Neuron (in vitro differentiated cells): ENCODE data around the gene DCLK2.

Source experiments
- H2AFZ ChIP-seq: one replicate; pipeline ENCODE4 v1.6.1; 2013; ENCODE audit warnings: low read depth, mild to moderate bottlenecking, inconsistent platforms, low read length, moderate library complexity
- H3K27me3 ChIP-seq: one replicate; pipeline ENCODE4 v1.6.1; 2013; ENCODE audit warnings: low read length; ENCODE audit not compliant: insufficient read depth
- H3K36me3 ChIP-seq: one replicate; pipeline ENCODE4 v1.6.1; 2013; ENCODE audit warnings: low read length; ENCODE audit not compliant: insufficient read depth
- H3K4me1 ChIP-seq: one replicate; pipeline ENCODE4 v1.6.1; 2013; ENCODE audit warnings: low read length; ENCODE audit not compliant: insufficient read depth
- H3K4me3 ChIP-seq: 2 replicates; pipeline ENCODE4 v1.5.1; 2013; ENCODE audit warnings: mild to moderate bottlenecking, low read length, moderate library complexity
- H3K9me3 ChIP-seq: one replicate; pipeline ENCODE4 v1.6.1; 2013; ENCODE audit warnings: low read length

DCLK2 gene

DNA sequence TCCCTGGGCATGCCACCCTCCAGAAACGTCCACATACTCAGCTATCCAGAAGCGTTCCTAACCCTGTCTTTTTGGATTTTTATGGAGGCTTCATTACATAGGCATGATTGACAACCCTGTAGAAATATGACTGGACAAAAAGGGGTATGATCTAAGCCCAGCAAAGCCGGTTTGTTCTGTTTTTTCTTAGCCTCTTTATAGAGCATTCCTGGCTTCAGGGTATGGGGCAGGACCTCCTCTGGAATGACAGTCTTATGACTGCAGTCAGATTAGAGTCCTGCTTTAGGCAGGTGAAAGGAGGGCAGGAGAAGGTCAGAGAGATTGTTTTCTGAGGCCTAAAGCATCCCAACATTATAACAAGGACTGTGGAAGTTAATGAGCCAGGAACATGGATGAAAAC is 137.4 kb downstream of the DCLK2 start:
- Histone ChIP-seq H3K36me3 (no peaks in the 10 kb centered on the region), H3K4me1 (peaks cover 21% of the 10 kb centered on the region), H3K4me3 (no peak overlapping the region), H2AFZ (no peak overlapping the region), H3K27me3 (no peaks in the 10 kb centered on the region), H3K9me3 (no peaks in the 10 kb centered on the region)

DNA sequence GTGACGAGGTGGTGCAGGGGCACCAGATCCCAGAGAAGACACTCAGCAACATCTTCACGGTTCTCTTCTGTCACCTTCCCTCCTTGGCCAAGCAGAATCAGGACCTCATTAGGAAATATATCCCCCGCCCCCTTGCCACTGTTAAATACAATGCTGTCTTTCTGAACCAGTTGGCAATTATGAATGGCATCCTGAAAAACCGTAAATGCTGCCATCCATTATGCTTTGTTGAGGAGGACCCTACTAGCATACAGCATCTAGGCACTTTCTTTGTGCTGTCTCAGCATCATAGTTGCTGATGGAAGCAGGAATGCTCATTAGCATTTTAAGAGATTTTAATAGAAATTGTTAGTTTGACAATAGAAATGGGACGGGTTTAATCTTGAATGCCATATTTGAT is 138.5 kb downstream of the DCLK2 start:
- no peak overlapping the region for H3K4me3 ChIP-seq
- H3K9me3 ChIP-seq, result no peaks in the 10 kb centered on the region
- H3K27me3 ChIP-seq, result no peaks in the 10 kb centered on the region
- no peaks in the 10 kb centered on the region for H3K36me3 ChIP-seq
- H3K4me1 ChIP-seq, result peaks cover 15% of the 10 kb centered on the region
- peak overlapping the region; percentile 55 for H2AFZ ChIP-seq

DNA sequence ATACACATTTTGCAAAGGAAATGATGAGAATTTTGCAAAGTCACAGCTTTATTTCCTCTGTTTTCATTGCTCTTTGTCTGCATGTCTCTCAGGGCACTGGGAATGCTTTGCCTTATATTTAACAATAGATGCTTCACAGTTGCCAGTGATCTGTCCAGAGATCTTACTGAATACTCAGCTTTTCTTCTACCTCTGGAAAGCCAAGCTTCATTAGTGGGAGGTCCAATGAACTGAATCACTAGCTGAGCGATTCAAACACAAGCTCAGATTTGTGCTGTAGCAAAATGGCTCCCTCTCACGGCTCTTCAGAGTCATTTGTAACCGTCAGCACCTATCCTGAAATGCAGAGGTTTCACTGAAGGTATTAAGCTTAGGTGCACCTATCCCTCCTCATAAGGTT is 138.9 kb downstream of the DCLK2 start:
- Histone ChIP-seq H3K36me3 (peaks cover 3% of the 10 kb centered on the region), H3K4me1 (peaks cover 14% of the 10 kb centered on the region), H2AFZ (peak overlapping the region; percentile 55), H3K27me3 (no peaks in the 10 kb centered on the region), H3K9me3 (no peaks in the 10 kb centered on the region), H3K4me3 (no peak overlapping the region)

DNA sequence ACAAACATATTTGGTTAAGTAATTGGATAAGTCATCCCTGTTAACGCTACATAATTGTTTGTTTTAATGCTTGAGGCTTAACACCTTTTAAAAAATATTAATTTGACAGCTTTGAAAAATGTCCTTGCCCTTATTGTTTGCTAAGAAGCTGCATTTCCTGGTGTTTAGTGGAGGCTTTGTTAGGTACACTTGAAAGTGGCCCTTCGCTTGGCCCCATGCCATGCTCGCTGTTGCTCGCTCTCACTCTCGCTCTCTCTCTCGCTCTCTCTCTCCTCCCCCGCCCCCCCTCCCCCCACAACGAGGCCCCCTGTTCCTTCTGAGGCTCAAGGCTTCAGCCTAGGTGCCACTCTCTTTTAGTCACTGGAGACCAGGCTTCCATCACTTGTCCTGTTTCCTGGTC is 139.6 kb downstream of the DCLK2 start:
- Histone ChIP-seq H2AFZ (peak overlapping the region; percentile 55), H3K36me3 (peaks cover 5% of the 10 kb centered on the region), H3K27me3 (no peaks in the 10 kb centered on the region), H3K4me1 (peaks cover 14% of the 10 kb centered on the region), H3K9me3 (no peaks in the 10 kb centered on the region), H3K4me3 (no peak overlapping the region)

DNA sequence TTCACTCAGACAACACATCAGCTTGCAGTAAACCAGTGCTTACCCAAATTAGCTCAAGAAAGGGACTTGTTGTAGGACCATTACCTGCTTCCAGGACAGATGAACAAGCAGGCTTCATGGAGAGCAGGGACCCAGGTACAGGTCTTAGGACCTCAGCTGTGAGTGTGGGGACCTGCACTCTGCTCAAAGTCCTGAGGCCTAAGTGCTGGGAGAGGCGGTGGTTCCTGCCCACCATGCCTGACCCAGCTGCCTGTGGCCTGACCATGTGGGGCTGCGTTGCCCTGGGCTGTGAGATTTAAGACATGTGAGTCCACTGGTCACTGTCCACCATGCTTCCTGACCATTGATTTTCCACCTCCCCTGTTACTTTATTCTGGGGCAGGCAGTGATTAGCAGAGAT is 140.2 kb downstream of the DCLK2 start:
- Histone ChIP-seq H3K4me3 (no peak overlapping the region), H2AFZ (no peak overlapping the region), H3K36me3 (peaks cover 7% of the 10 kb centered on the region), H3K27me3 (no peaks in the 10 kb centered on the region), H3K4me1 (peaks cover 14% of the 10 kb centered on the region), H3K9me3 (no peaks in the 10 kb centered on the region)

DNA sequence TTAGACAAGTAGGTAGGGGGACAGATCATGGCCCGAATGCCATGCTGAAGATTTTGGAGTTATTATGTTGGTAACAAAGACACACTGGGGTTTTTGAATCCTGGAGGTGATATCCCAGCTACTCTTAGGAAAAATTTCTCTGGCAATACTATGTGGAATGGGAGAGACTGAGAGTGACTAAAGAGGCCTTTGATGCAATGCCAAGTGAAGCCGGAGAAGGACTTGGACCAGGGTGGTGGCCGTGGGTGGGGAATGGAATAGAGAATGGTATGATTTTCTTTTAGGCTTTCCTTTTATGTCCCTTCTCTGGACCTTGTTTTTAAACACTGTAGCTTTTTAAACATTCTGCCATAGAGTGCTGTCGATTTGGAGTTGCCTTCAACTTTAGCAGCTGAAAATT is 141.6 kb downstream of the DCLK2 start:
- Histone ChIP-seq H2AFZ (no peak overlapping the region), H3K4me3 (no peak overlapping the region), H3K4me1 (peaks cover 14% of the 10 kb centered on the region), H3K9me3 (no peaks in the 10 kb centered on the region), H3K27me3 (no peaks in the 10 kb centered on the region), H3K36me3 (peaks cover 12% of the 10 kb centered on the region)

DNA sequence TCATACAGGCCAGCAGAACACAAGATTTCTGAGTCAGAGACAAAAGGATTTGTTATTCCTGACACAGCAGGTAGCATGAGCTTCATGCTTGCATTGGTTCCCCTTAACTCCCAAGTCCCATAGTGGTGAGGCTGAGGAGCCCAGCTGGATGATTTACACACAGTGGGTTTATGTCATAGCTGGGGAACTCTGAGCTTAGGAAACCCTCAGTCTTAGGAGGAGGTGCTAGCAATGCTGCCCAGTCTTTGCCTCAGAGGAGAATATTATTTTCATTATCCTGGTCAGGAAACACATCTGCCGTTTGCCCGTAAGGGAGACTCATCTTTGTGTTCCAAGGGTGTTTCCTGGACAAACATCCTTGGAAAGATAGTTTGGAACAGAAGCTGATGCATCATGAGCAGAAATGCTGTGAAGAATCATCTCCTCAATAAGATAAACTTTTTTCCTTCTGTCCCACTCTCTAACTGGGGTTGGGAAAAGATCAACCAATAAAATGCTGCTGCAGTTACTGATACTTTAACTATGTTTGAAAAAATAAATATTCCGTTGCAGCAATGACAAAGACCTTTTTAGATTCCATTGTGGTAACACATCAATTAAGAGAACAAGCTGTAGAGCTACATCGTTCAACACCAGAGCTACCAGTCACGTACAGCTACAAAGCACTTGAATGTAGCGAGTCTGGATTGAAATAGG is 146.8 kb downstream of the DCLK2 start:
- Histone ChIP-seq H3K4me3 (no peak overlapping the region), H3K9me3 (no peaks in the 10 kb centered on the region), H3K36me3 (peaks cover 21% of the 10 kb centered on the region), H3K27me3 (no peaks in the 10 kb centered on the region), H3K4me1 (peaks cover 11% of the 10 kb centered on the region), H2AFZ (no peak overlapping the region)

DNA sequence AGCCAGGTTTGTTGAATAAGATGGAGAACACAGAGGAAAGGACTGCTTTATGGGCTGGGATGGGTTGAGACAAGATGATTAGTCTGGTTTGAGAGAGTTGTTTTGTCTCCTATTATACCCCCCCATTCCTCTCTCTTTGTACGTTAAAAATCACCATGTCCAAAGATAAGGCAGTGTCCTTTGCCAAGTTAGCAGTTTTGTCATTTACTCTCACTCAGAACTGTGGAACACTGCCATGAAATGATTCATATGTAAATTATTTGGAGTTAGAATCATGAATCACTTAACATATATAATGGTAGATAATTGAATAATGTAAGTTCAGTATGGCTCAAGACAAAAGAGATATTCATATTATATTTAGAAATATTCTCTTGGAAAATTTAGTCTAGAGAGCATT is 151.3 kb downstream of the DCLK2 start:
- Histone ChIP-seq H3K27me3 (no peaks in the 10 kb centered on the region), H3K4me1 (peaks cover 12% of the 10 kb centered on the region), H3K4me3 (no peak overlapping the region), H2AFZ (no peak overlapping the region), H3K36me3 (peaks cover 38% of the 10 kb centered on the region), H3K9me3 (no peaks in the 10 kb centered on the region)

DNA sequence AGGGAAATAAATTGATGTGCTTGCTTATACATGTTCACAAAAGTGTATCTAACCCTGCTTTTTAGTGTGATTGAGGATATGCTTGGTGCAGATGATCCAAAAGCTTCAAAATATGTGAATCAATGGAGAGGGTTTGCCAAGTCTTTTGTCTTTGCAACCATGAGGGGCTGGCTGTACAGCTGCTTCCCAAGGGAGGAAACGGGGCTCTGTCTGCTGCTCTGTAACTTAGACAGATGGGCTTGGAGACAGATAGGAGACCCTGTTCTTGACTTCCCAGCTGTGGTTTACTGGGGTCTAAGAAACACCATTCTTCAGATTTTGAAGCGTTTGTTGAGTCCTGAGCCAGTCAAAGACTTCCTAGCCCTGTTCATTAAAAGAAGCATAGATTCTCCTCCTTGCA is 152.3 kb downstream of the DCLK2 start:
- Histone ChIP-seq H3K4me1 (peaks cover 15% of the 10 kb centered on the region), H3K27me3 (no peaks in the 10 kb centered on the region), H3K36me3 (peaks cover 32% of the 10 kb centered on the region), H3K9me3 (no peaks in the 10 kb centered on the region), H3K4me3 (no peak overlapping the region), H2AFZ (no peak overlapping the region)

DNA sequence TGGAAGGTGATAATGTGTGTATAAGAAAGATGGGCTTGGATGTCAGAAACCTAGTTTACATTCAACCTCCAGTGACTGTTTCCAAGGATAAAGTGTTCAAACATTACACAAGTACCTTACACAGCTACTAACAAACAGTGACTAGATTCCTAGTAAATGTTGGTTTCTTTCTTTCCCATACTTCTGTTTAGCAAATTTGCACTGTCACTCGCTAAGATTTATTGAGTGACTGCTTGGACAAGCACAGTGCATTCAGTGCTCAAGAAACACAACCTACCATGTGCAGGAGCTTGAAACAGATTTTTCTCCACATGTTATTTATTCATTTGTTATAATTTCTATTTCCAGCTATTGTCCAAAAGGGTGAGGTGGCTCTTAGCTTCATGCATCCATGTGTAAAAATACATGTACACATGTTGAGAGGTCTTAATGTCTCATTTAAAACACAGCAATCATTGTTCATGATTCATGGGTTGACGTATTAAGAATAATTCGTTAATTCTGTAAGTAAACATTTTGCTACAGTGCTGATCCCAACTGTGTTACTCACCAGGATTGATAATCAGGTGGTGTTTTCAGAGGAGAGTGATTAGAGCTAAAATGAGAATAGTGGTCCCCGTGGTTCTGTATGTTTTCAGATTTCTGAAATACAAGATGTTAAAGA is 153.0 kb downstream of the DCLK2 start:
- Histone ChIP-seq H3K4me3 (no peak overlapping the region), H3K4me1 (peaks cover 22% of the 10 kb centered on the region), H3K36me3 (peaks cover 32% of the 10 kb centered on the region), H3K27me3 (no peaks in the 10 kb centered on the region), H2AFZ (no peak overlapping the region), H3K9me3 (no peaks in the 10 kb centered on the region)

DNA sequence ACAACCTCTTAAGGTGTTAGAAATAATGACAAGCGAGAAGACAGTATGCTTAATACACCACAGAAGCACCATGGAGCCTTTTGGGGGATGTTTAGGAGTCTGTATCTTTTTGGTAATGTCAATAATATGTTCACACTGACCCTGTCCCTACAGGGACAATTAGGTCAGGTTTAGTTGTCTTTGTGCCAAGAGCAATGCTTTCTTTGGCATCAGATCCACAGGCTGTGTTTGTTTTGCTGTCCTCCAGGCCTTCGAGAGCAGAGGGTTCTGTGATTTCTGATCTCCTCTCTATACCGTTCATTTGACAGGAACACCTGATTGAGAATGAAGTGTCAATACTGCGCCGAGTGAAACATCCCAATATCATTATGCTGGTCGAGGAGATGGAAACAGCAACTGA is 153.8 kb downstream of the DCLK2 start:
- Histone ChIP-seq H3K4me3 (no peak overlapping the region), H3K4me1 (peaks cover 27% of the 10 kb centered on the region), H3K9me3 (no peaks in the 10 kb centered on the region), H3K36me3 (peaks cover 31% of the 10 kb centered on the region), H2AFZ (no peak overlapping the region), H3K27me3 (no peaks in the 10 kb centered on the region)

DNA sequence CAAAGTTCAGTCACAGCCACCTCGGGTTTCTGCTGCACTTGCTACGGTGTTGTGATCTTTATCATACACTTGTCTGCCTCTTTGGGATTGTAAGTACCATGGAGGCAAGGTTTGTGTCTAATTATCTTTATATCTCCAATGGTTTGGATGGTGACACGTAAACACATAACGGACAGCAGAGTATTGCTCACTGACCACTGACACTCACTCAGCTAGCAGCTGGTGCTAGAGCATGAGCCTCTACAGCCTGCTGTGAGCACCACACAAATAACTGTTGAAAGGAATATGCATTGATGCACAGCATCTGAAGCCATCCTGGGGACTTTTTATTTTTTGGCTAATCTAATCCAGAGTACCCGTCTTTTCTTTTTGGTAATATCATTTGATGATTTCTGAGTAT is 156.0 kb downstream of the DCLK2 start:
- Histone ChIP-seq H3K4me3 (no peak overlapping the region), H2AFZ (no peak overlapping the region), H3K9me3 (no peaks in the 10 kb centered on the region), H3K4me1 (peaks cover 24% of the 10 kb centered on the region), H3K27me3 (no peaks in the 10 kb centered on the region), H3K36me3 (peaks cover 33% of the 10 kb centered on the region)

DNA sequence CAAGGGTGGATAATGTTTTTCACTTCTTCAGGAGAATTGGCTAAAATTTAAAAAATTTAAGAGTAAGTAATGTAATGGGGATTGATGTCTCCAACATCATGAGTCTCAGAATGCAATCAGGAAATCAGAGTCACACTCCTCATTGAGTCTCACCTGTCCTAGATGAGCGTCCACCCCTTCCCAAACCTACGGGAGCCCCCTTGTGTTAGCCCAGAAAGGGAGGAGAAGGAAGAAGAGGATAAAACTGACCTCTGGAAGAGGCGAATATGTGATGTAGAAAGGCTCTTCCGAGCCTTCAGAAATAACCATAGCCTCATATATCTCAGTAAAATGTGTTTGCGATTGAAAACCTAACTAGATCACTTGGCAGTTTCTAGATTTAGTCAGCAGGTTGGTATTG is 157.1 kb downstream of the DCLK2 start:
- peaks cover 40% of the 10 kb centered on the region for H3K36me3 ChIP-seq
- no peaks in the 10 kb centered on the region for H3K9me3 ChIP-seq
- H3K27me3 ChIP-seq, result no peaks in the 10 kb centered on the region
- peaks cover 16% of the 10 kb centered on the region for H3K4me1 ChIP-seq
- no peak overlapping the region for H2AFZ ChIP-seq
- H3K4me3 ChIP-seq, result no peak overlapping the region
